H9 (cell line): ENCODE measurements around the gene MYO10. TPM values are rescaled to one million over a fixed set of nuclear protein-coding genes. Genes with fewer than 3 reads are reported as not detected.

Source experiments
- DNase-seq: peaks from one replicate; pipeline ENCODE4 v3.0.0-alpha.2; 2017
- H2AFZ ChIP-seq: one replicate; pipeline ENCODE4 v1.6.1; 2013; ENCODE audit warnings: mild to moderate bottlenecking, low read length, control low read depth, moderate library complexity
- H2AK5ac ChIP-seq: 2 replicates; pipeline ENCODE4 v1.6.1; 2013; ENCODE audit warnings: low read length, control low read depth, mixed read lengths; ENCODE audit not compliant: insufficient read length
- H2BK120ac ChIP-seq: one replicate; pipeline ENCODE4 v1.6.1; 2013; ENCODE audit warnings: low read depth, mild to moderate bottlenecking, low read length, control low read depth, inconsistent platforms; ENCODE audit not compliant: poor library complexity, severe bottlenecking
- H2BK12ac ChIP-seq: 2 replicates; pipeline ENCODE4 v1.6.1; 2013; ENCODE audit warnings: low read length, control low read depth, mixed read lengths, low read depth; ENCODE audit not compliant: insufficient read length
- H2BK15ac ChIP-seq: 2 replicates; pipeline ENCODE4 v1.6.1; 2013; ENCODE audit warnings: low read depth, low read length, control low read depth
- H2BK20ac ChIP-seq: one replicate; pipeline ENCODE4 v1.6.1; 2013; ENCODE audit warnings: low read depth, mild to moderate bottlenecking, low read length, control low read depth, inconsistent platforms; ENCODE audit not compliant: poor library complexity, severe bottlenecking
- H2BK5ac ChIP-seq: 2 replicates; pipeline ENCODE4 v1.6.1; 2013; ENCODE audit warnings: low read length, control low read depth, mixed read lengths; ENCODE audit not compliant: insufficient read length
- H3K14ac ChIP-seq: 2 replicates; pipeline ENCODE4 v1.6.1; 2013; ENCODE audit warnings: low read length, control low read depth; ENCODE audit not compliant: insufficient read depth
- H3K18ac ChIP-seq: 2 replicates; pipeline ENCODE4 v1.6.1; 2013; ENCODE audit warnings: low read depth, mild to moderate bottlenecking, mixed read lengths, low read length, control low read depth; ENCODE audit not compliant: insufficient read length
- H3K23ac ChIP-seq: 2 replicates; pipeline ENCODE4 v1.6.1; 2013; ENCODE audit warnings: low read length, control low read depth, mixed read lengths, low read depth; ENCODE audit not compliant: insufficient read length
- H3K23me2 ChIP-seq: 2 replicates; pipeline ENCODE4 v1.6.1; 2013; ENCODE audit warnings: low read depth, mild to moderate bottlenecking, mixed read lengths, low read length, control low read depth; ENCODE audit not compliant: insufficient read length, poor library complexity, severe bottlenecking
- H3K27ac ChIP-seq: 2 replicates; pipeline ENCODE4 v1.5.1; 2013; ENCODE audit warnings: low read length, control low read depth, mixed read lengths, low read depth; ENCODE audit not compliant: insufficient read length
- H3K27me3 ChIP-seq: 2 replicates; pipeline ENCODE4 v1.6.1; 2013; ENCODE audit warnings: low read length, control low read depth, inconsistent platforms; ENCODE audit not compliant: insufficient read depth
- H3K4ac ChIP-seq: 2 replicates; pipeline ENCODE4 v1.6.1; 2013; ENCODE audit warnings: low read depth, mild to moderate bottlenecking, control low read depth, inconsistent platforms, low read length, moderate library complexity
- H3K4me1 ChIP-seq: 2 replicates; pipeline ENCODE4 v1.6.1; 2013; ENCODE audit warnings: low read length, control low read depth, inconsistent platforms; ENCODE audit not compliant: insufficient read depth
- H3K4me2 ChIP-seq: 2 replicates; pipeline ENCODE4 v1.6.1; 2013; ENCODE audit warnings: low read length, control low read depth, mixed read lengths; ENCODE audit not compliant: insufficient read length, insufficient read depth
- H3K56ac ChIP-seq: 2 replicates; pipeline ENCODE4 v1.6.1; 2013; ENCODE audit warnings: low read depth, mild to moderate bottlenecking, mixed read lengths, low read length, control low read depth; ENCODE audit not compliant: insufficient read length
- H3K79me1 ChIP-seq: 2 replicates; pipeline ENCODE4 v1.6.1; 2013; ENCODE audit warnings: low read depth, mild to moderate bottlenecking, moderate library complexity, low read length, control low read depth, inconsistent platforms; ENCODE audit not compliant: insufficient read depth, poor library complexity, severe bottlenecking
- H3K79me2 ChIP-seq: 2 replicates; pipeline ENCODE4 v1.6.1; 2013; ENCODE audit warnings: low read length, control low read depth, inconsistent platforms; ENCODE audit not compliant: insufficient read depth
- H3K9ac ChIP-seq: 2 replicates; pipeline ENCODE4 v1.6.1; 2013; ENCODE audit warnings: low read length, control low read depth, mixed read lengths; ENCODE audit not compliant: insufficient read length; ENCODE audit errors: extremely low read depth
- H3K9me3 ChIP-seq: one replicate; pipeline ENCODE4 v1.6.1; 2013; ENCODE audit warnings: low read depth, low read length, inconsistent platforms; ENCODE audit not compliant: control insufficient read depth
- H3T11ph ChIP-seq: one replicate; pipeline ENCODE4 v1.6.1; 2013; ENCODE audit warnings: mild to moderate bottlenecking, low read length, control low read depth, inconsistent platforms
- H4K20me1 ChIP-seq: one replicate; pipeline ENCODE4 v1.6.1; 2013; ENCODE audit not compliant: control insufficient read depth, insufficient read length, insufficient read depth
- H4K5ac ChIP-seq: 2 replicates; pipeline ENCODE4 v1.6.1; 2013; ENCODE audit warnings: low read depth, mild to moderate bottlenecking, mixed read lengths, low read length, control low read depth; ENCODE audit not compliant: insufficient read length
- H4K8ac ChIP-seq: replicated peaks from 2 replicates; pipeline ENCODE4 v1.6.1; 2013; ENCODE audit warnings: low read length, control low read depth, mixed read lengths, low read depth; ENCODE audit not compliant: insufficient read length
- H4K91ac ChIP-seq: 2 replicates; pipeline ENCODE4 v1.6.1; 2013; ENCODE audit warnings: low read depth, mild to moderate bottlenecking, moderate library complexity, mixed read lengths, low read length, control low read depth; ENCODE audit not compliant: insufficient read length
- H3K27ac Mint-ChIP-seq, 3 experiments: 2 replicates in 2 of 3; 3 replicates in 1 of 3; pipeline ENCODE4 v1.8.0; 2020 to 2021; ENCODE audit warnings: mixed read lengths in 3 of 3, mild to moderate bottlenecking in 1 of 3, moderate library complexity in 1 of 3
- H3K27me3 Mint-ChIP-seq: 2 replicates; pipeline ENCODE4 v1.8.0; 2021; ENCODE audit warnings: low read depth, mild to moderate bottlenecking, moderate library complexity, mixed read lengths
- H3K36me3 Mint-ChIP-seq, 3 experiments: 2 replicates in 2 of 3; 3 replicates in 1 of 3; pipeline ENCODE4 v1.8.0; 2020 to 2021; ENCODE audit warnings: low read depth in 3 of 3, mixed read lengths in 3 of 3; ENCODE audit not compliant: insufficient read depth in 1 of 3
- H3K4me1 Mint-ChIP-seq, 2 experiments: 2 replicates each; pipeline ENCODE4 v1.8.0; 2020; ENCODE audit warnings: mixed read lengths in 2 of 2
- H3K4me3 Mint-ChIP-seq, 2 experiments: 2 replicates in 1 of 2; 3 replicates in 1 of 2; pipeline ENCODE4 v1.8.0; 2020 to 2021; ENCODE audit warnings: mild to moderate bottlenecking in 2 of 2, mixed read lengths in 2 of 2, moderate library complexity in 1 of 2
- H3K9me3 Mint-ChIP-seq, 2 experiments: 2 replicates in 1 of 2; 3 replicates in 1 of 2; pipeline ENCODE4 v1.8.0; 2020; ENCODE audit warnings: mild to moderate bottlenecking in 2 of 2, mixed read lengths in 2 of 2, moderate library complexity in 1 of 2
- CTCF ChIP-seq: fragments of 200-600 bp; sonication (generic); conservative IDR thresholded peaks from 3 replicates; pipeline ENCODE4 v1.8.0; 2021; ENCODE audit warnings: antibody characterized with exemption, mild to moderate bottlenecking
- WGBS: extraction: QIAGEN DNeasy Blood & Tissue Kit; methylation state at CpG from one replicate; pipeline ENCODE4 v1.1.7; 2013; ENCODE audit warnings: missing lambda C conversion rate, low lambda C conversion rate, mixed read lengths; ENCODE audit not compliant: insufficient read length; ENCODE audit errors: extremely low coverage; 5-methylcytosine and 5-hydroxymethylcytosine counted together
- total RNA-seq: library from RNA; stranded (reverse); gene quantifications from 2 replicates; pipeline ENCODE4 v1.2.1, GENCODE V29; 2021

MYO10 gene
- total RNA-seq, 1 experiment from 2014 or later, result 127 TPM

GRCh38 chr5:16669776-16670175 lies 266.3 kb downstream of the MYO10 start:
- H3K36me3 Mint-ChIP-seq, result peaks cover 66 to 95% (median 94%) of the 10 kb centered on the region in 3 experiments
- no CpG with 5 or more reads among the region's 3 CpGs for WGBS

More at GRCh38 chr5:16669776-16670175, 266.3 kb downstream of the MYO10 start:
- H3K23ac ChIP-seq, result no peak overlapping the region
- H3K4ac ChIP-seq, result no peak overlapping the region
- no peak overlapping the region for H3K27ac ChIP-seq
- H2BK5ac ChIP-seq, result no peak overlapping the region
- H4K20me1 ChIP-seq, result no peaks in the 10 kb centered on the region
- H3K9ac ChIP-seq, result no peak overlapping the region
- Mint-ChIP-seq H3K4me1 (no peaks in the 10 kb centered on the region), H3K27ac (no peak overlapping the region), H3K9me3 (no peaks in the 10 kb centered on the region), H3K4me3 (no peak overlapping the region), H3K27me3 (no peaks in the 10 kb centered on the region; the same call in 1 of the 2 replicates)
- no peaks in the 10 kb centered on the region for H3K79me2 ChIP-seq
- TF ChIP-seq CTCF, result no peak
- no peak overlapping the region for H2AK5ac ChIP-seq
- H3T11ph ChIP-seq, result no peak overlapping the region
- no peak overlapping the region for H4K5ac ChIP-seq
- H2BK120ac ChIP-seq, result no peak overlapping the region
- no peak overlapping the region for H3K18ac ChIP-seq
- H3K9me3 ChIP-seq, result no peaks in the 10 kb centered on the region
- no peak overlapping the region for H2BK12ac ChIP-seq
- H3K14ac ChIP-seq, result no peak overlapping the region
- H3K23me2 ChIP-seq, result no peaks in the 10 kb centered on the region
- no peak overlapping the region for H3K56ac ChIP-seq
- H2BK20ac ChIP-seq, result no peak overlapping the region
- H4K8ac ChIP-seq, result no peak overlapping the region
- no peak overlapping the region for H4K91ac ChIP-seq
- no peak overlapping the region for H2BK15ac ChIP-seq
- no peak overlapping the region for H2AFZ ChIP-seq
- no peaks in the 10 kb centered on the region for H3K79me1 ChIP-seq
- no peak for DNase-seq
- H3K4me1 ChIP-seq, result no peaks in the 10 kb centered on the region
- H3K27me3 ChIP-seq, result no peaks in the 10 kb centered on the region
- no peak overlapping the region for H3K4me2 ChIP-seq
